Measurements from ENCODE around the gene PROCR. TPM values are rescaled to one million over a fixed set of nuclear protein-coding genes. Genes with fewer than 3 reads are reported as not detected.

Gene PROCR
- total and polyA plus RNA-seq, 9 of the 15 experiments (the other 6 are each of a cell fraction or from before 2014, with no cell fraction given) = 1.6 to 7.1 (median 4.0) TPM

DNA sequence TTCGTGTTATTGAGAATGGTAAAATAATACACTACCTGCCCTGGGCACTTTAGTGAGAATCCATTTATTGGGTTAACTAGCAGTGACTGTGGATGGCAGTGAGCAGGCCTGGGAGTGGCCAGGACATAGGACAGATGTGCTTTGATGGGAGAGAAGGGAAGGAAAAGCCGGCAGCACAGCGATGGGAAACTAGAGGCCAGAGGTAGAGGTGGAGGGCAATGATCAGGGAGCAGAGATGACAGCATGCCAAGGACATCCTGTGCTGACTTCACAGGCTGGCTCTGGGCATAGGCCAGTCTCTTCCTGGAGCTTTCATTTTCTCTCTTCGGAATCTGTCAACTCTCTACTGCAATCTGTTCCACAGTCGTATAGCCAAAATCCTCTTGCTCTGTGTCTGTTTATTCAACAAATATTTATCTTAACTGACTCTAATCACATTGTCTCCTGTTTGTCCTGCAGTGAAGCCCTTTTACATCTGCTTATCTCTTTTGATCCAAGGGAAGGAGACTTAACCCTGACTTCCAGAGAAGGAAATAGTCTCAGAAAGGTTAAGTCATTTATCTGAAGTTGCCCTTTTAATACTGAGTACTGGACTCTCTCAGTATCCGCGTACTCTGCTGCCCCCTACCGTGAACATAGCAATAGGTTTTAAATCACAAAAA lies 36.2 kb downstream of the PROCR start (continued):
- no peak for TF ChIP-seq YY1 (IDR thresholded peaks at IDR 0.05; ENCODE audit: borderline replicate concordance in 1 of 3, control insufficient read depth in 1 of 3, extremely low read depth in 1 of 3, insufficient read depth in 3 of 3, insufficient read length in 1 of 3, insufficient replicate concordance in 2 of 3, low read depth in 1 of 3, low read length in 2 of 3)
- no peak for TF ChIP-seq HDGF (IDR thresholded peaks at IDR 0.05)
- TF ChIP-seq CREB5 (CRISPR knock-in tag; IDR thresholded peaks at IDR 0.05) = no peak
- no peak for TF ChIP-seq CAMTA2 (CRISPR knock-in tag; conservative IDR thresholded peaks at IDR 0.05)
- TF ChIP-seq TCF7L2 (IDR thresholded peaks at IDR 0.05; ENCODE audit: low read depth, low read length) = no peak
- TF ChIP-seq KLF16 (IDR thresholded peaks at IDR 0.05) = peak; percentile 21; the same call in 1 of the 2 replicates
- peak in 1 of 2 experiments; percentile 55; a peak in 1 of 4 replicates for TF ChIP-seq TBL1XR1 (IDR thresholded peaks at IDR 0.05; ENCODE audit: low read length in 2 of 2)
- TF ChIP-seq BRD4 (IDR thresholded peaks at IDR 0.05) = no peak
- no peak for TF ChIP-seq KLF1 (tag; IDR thresholded peaks at IDR 0.05)
- TF ChIP-seq MAZ (CRISPR knock-in tag; conservative IDR thresholded peaks at IDR 0.05 in 1 of 2, IDR thresholded peaks at IDR 0.05 in 1 of 2) = no peak
- TF ChIP-seq, protein P1, sequence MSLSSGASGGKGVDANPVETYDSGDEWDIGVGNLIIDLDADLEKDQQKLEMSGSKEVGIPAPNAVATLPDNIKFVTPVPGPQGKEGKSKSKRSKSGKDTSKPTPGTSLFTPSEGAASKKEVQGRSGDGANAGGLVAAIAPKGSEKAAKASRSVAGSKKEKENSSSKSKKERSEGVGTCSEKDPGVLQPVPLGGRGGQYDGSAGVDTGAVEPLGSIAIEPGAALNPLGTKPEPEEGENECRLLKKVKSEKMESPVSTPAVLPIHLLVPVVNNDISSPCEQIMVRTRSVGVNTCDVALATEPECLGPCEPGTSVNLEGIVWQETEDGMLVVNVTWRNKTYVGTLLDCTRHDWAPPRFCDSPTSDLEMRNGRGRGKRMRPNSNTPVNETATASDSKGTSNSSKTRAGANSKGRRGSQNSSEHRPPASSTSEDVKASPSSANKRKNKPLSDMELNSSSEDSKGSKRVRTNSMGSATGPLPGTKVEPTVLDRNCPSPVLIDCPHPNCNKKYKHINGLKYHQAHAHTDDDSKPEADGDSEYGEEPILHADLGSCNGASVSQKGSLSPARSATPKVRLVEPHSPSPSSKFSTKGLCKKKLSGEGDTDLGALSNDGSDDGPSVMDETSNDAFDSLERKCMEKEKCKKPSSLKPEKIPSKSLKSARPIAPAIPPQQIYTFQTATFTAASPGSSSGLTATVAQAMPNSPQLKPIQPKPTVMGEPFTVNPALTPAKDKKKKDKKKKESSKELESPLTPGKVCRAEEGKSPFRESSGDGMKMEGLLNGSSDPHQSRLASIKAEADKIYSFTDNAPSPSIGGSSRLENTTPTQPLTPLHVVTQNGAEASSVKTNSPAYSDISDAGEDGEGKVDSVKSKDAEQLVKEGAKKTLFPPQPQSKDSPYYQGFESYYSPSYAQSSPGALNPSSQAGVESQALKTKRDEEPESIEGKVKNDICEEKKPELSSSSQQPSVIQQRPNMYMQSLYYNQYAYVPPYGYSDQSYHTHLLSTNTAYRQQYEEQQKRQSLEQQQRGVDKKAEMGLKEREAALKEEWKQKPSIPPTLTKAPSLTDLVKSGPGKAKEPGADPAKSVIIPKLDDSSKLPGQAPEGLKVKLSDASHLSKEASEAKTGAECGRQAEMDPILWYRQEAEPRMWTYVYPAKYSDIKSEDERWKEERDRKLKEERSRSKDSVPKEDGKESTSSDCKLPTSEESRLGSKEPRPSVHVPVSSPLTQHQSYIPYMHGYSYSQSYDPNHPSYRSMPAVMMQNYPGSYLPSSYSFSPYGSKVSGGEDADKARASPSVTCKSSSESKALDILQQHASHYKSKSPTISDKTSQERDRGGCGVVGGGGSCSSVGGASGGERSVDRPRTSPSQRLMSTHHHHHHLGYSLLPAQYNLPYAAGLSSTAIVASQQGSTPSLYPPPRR (CRISPR knock-in tag; IDR thresholded peaks at IDR 0.05; ENCODE audit: borderline replicate concordance) = no peak
- TF ChIP-seq UBTF (IDR thresholded peaks at IDR 0.05; ENCODE audit: borderline replicate concordance in 1 of 2, low read depth in 2 of 2, low read length in 2 of 2) = no peak
- no peak for TF ChIP-seq RBM17 (IDR thresholded peaks at IDR 0.05; ENCODE audit: borderline replicate concordance, low read depth, low read length)
- TF ChIP-seq, protein P2, sequence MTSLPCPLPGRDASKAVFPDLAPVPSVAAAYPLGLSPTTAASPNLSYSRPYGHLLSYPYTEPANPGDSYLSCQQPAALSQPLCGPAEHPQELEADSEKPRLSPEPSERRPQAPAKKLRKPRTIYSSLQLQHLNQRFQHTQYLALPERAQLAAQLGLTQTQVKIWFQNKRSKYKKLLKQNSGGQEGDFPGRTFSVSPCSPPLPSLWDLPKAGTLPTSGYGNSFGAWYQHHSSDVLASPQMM (CRISPR knock-in tag; IDR thresholded peaks at IDR 0.05) = no peak
- TF ChIP-seq PRMT5 (CRISPR knock-in tag; IDR thresholded peaks at IDR 0.05) = no peak
- TF ChIP-seq SP2 (IDR thresholded peaks at IDR 0.05; ENCODE audit: extremely low read depth, low read depth, low read length, poor library complexity, severe bottlenecking) = no peak
- TF ChIP-seq CBX5 (IDR thresholded peaks at IDR 0.05; ENCODE audit: borderline replicate concordance, low read depth) = no peak
- no peak for TF ChIP-seq KAT7 (CRISPR knock-in tag; IDR thresholded peaks at IDR 0.05; ENCODE audit: borderline replicate concordance)
